Mesothelial cell of epicardium (in vitro differentiated cells): ENCODE measurements around the gene OR14A2. TPM values are rescaled to one million over a fixed set of nuclear protein-coding genes. Genes with fewer than 3 reads are reported as not detected.

Source experiments
- DNase-seq, 2 experiments: peaks; one replicate each; pipeline ENCODE4 v3.0.0; 2021; ENCODE audit warnings: low spot score in 2 of 2; ENCODE audit not compliant: unreplicated experiment in 2 of 2
- H3K27ac Mint-ChIP-seq: 2 replicates; pipeline ENCODE4 v1.8.0; 2021; ENCODE audit warnings: mixed read lengths
- H3K27me3 Mint-ChIP-seq: 2 replicates; pipeline ENCODE4 v1.8.0; 2021; ENCODE audit warnings: low read depth, mixed read lengths
- H3K36me3 Mint-ChIP-seq: 2 replicates; pipeline ENCODE4 v1.8.0; 2021; ENCODE audit warnings: mixed read lengths
- H3K4me1 Mint-ChIP-seq: 2 replicates; pipeline ENCODE4 v1.8.0; 2021; ENCODE audit warnings: mixed read lengths
- H3K4me3 Mint-ChIP-seq: 2 replicates; pipeline ENCODE4 v1.8.0; 2021; ENCODE audit warnings: mild to moderate bottlenecking, moderate library complexity, mixed read lengths
- H3K9me3 Mint-ChIP-seq: 2 replicates; pipeline ENCODE4 v1.8.0; 2021; ENCODE audit warnings: mixed read lengths
- total RNA-seq: library from RNA; stranded (reverse); gene quantifications from 3 replicates; pipeline ENCODE4 v1.2.1, GENCODE V29; 2021
- TF ChIP-seq, protein P1 (sequence below): fragments of 200-600 bp; sonication (generic); IDR thresholded peaks from one replicate; pipeline ENCODE4 v1.5.0; 2021; ENCODE audit warnings: antibody characterized with exemption; ENCODE audit not compliant: unreplicated experiment

The OR14A2 gene
- total RNA-seq, 1 donor from 2014 or later, result not detected

DNA sequence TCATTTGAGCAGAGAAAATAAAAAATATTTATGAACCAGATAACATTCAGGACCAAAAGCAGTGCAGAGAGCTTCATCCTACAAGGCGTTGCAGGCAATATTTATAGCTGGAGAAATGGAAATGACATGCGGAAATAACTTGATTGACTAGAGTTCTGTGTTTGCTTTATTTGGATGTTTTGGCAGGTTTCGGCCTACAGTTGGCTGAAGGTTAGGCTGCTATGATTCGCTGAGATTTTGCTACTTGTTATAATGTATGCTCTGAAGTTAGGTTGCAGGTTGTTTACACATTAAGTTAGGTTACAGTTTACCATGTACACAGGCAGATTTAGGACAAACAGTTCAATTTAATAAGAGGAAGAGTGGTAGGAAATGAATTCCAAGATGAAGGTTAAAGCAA is 67.8 kb downstream of the OR14A2 start:
- TF ChIP-seq, protein P1, sequence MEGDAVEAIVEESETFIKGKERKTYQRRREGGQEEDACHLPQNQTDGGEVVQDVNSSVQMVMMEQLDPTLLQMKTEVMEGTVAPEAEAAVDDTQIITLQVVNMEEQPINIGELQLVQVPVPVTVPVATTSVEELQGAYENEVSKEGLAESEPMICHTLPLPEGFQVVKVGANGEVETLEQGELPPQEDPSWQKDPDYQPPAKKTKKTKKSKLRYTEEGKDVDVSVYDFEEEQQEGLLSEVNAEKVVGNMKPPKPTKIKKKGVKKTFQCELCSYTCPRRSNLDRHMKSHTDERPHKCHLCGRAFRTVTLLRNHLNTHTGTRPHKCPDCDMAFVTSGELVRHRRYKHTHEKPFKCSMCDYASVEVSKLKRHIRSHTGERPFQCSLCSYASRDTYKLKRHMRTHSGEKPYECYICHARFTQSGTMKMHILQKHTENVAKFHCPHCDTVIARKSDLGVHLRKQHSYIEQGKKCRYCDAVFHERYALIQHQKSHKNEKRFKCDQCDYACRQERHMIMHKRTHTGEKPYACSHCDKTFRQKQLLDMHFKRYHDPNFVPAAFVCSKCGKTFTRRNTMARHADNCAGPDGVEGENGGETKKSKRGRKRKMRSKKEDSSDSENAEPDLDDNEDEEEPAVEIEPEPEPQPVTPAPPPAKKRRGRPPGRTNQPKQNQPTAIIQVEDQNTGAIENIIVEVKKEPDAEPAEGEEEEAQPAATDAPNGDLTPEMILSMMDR, result no peak
- Mint-ChIP-seq H3K27ac (no peak overlapping the region), H3K9me3 (no peaks in the 10 kb centered on the region), H3K4me3 (no peak overlapping the region), H3K27me3 (no peaks in the 10 kb centered on the region), H3K4me1 (no peaks in the 10 kb centered on the region), H3K36me3 (no peaks in the 10 kb centered on the region)
- DNase-seq, result no peak

DNA sequence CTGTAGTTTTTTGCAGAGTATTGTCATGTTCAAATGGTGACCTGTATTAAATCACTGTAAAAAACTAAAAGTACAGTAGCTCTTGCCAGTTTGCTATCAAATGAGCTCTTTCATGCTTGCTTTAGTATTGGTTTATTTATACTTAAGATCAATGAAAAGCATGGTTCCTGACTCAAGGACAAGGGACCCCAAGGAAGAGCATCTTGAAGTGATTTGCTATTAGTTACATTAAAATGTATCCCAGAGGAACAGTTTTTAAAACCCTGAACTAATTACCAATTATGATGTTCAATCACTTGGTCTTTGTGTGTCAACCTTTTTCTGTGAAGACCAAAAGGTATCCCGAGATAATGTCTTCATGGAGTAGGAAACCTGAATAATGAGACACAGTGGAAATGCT is 68.3 kb downstream of the OR14A2 start, which contains the start of gene OR13G1:
Gene OR13G1 (minus strand): TSS at position 101 of the 400 bp plus-strand sequence. CDS start 6,698 bp downstream, outside the sequence.
- TF ChIP-seq, protein P1, result no peak
- no peak for DNase-seq
- H3K4me1 Mint-ChIP-seq, result no peaks in the 10 kb centered on the region
- no peaks in the 10 kb centered on the region for H3K27me3 Mint-ChIP-seq
- H3K27ac Mint-ChIP-seq, result no peak within 1 kb of the TSS
- no peaks in the 10 kb centered on the region for H3K9me3 Mint-ChIP-seq
- no peak within 1 kb of the TSS for H3K4me3 Mint-ChIP-seq
- H3K36me3 Mint-ChIP-seq, result no peaks in the 10 kb centered on the region

Other genes with a start within 250 kb of the OR14A2 start
- not detected in 3 replicates for gene OR2C3, start 211.7 kb downstream of the OR14A2 start, total RNA-seq
- not detected in 3 replicates for gene GCSAML, start 199.0 kb downstream of the OR14A2 start, total RNA-seq
- gene OR2G2, start 159.8 kb downstream of the OR14A2 start, total RNA-seq, result not detected in 3 replicates
- gene OR2G3, start 142.6 kb downstream of the OR14A2 start, total RNA-seq, result not detected in 3 replicates
- gene OR13G1, start 68.4 kb downstream of the OR14A2 start, total RNA-seq, result not detected in 3 replicates
- not detected in 3 replicates for gene OR6F1, start 31.5 kb downstream of the OR14A2 start, total RNA-seq
- gene OR14K1, start 9.5 kb downstream of the OR14A2 start, total RNA-seq, result not detected in 3 replicates
- not detected in 3 replicates for gene OR1C1, start 12.4 kb upstream of the OR14A2 start, total RNA-seq
- not detected in 3 replicates for gene OR14A16, start 76.0 kb upstream of the OR14A2 start, total RNA-seq
- not detected in 3 replicates for gene OR11L1, start 93.8 kb upstream of the OR14A2 start, total RNA-seq
- 0.91 to 1.2 TPM (median 1.1 TPM) in 3 replicates for gene TRIM58, start 109.0 kb upstream of the OR14A2 start, total RNA-seq
- 0.32 to 0.63 TPM (median 0.55 TPM) in 3 replicates for gene OR2W3, start 147.4 kb upstream of the OR14A2 start, total RNA-seq
- gene OR2T8, start 172.1 kb upstream of the OR14A2 start, total RNA-seq, result not detected in 3 replicates
- 0.13 TPM in 1 of 3 replicates, not detected in the others for gene OR2AJ1, start 176.7 kb upstream of the OR14A2 start, total RNA-seq
- not detected in 3 replicates for gene OR2L8, start 200.7 kb upstream of the OR14A2 start, total RNA-seq
- not detected in 3 replicates for gene OR2AK2, start 217.1 kb upstream of the OR14A2 start, total RNA-seq